Measurements from ENCODE around the gene UBE2J2. TPM values are rescaled to one million over a fixed set of nuclear protein-coding genes. Genes with fewer than 3 reads are reported as not detected.

UBE2J2 gene
- total RNA-seq, 1 donor: 32.6 TPM

DNA sequence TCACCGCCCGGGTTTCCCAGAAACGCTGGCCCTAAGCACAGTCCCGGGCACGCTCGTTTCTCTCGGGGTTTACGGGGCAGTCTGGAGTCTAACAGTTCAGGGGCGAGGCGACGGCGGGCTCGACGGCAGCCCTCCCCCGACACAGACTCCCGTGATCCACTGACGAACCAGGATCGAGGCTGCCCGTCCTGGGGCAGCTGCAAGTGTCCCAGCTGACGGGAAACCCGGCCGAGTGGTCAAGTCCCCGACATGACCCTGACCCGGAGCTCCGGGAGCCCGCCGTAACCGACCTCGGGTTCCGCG lies 494 bp downstream of the UBE2J2 start:
- Histone ChIP-seq H2AFZ (ENCODE audit: low read length) (no peak overlapping the region), H3K4me2 (ENCODE audit: insufficient read depth, low read length) (peak overlapping the region; percentile 99), H3K79me2 (ENCODE audit: insufficient read depth, low read length) (peaks cover 57% of the 10 kb centered on the region), H3K9me3 (ENCODE audit: low read depth, low read length) (no peaks in the 10 kb centered on the region), H3K36me3 (ENCODE audit: insufficient read depth, low read length) (peaks cover 16% of the 10 kb centered on the region), H3K27me3 (ENCODE audit: insufficient read depth, low read length) (no peaks in the 10 kb centered on the region), H3K27ac (ENCODE audit: low read depth, low read length) (peak overlapping the region; percentile 91), H4K20me1 (ENCODE audit: insufficient read depth, low read length) (peaks cover 26% of the 10 kb centered on the region), H3K4me3 (ENCODE audit: insufficient read depth, low read length) (peak overlapping the region; percentile 80), H3K4me1 (ENCODE audit: insufficient read depth, low read length) (peaks cover 23% of the 10 kb centered on the region)
- TF ChIP-seq, protein P1, sequence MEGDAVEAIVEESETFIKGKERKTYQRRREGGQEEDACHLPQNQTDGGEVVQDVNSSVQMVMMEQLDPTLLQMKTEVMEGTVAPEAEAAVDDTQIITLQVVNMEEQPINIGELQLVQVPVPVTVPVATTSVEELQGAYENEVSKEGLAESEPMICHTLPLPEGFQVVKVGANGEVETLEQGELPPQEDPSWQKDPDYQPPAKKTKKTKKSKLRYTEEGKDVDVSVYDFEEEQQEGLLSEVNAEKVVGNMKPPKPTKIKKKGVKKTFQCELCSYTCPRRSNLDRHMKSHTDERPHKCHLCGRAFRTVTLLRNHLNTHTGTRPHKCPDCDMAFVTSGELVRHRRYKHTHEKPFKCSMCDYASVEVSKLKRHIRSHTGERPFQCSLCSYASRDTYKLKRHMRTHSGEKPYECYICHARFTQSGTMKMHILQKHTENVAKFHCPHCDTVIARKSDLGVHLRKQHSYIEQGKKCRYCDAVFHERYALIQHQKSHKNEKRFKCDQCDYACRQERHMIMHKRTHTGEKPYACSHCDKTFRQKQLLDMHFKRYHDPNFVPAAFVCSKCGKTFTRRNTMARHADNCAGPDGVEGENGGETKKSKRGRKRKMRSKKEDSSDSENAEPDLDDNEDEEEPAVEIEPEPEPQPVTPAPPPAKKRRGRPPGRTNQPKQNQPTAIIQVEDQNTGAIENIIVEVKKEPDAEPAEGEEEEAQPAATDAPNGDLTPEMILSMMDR (IDR thresholded peaks at IDR 0.05; ENCODE audit: extremely low read depth, low read depth, low read length): no peak
- DNase-seq (ENCODE audit: insufficient read length, low spot score, missing footprints): no peak

DNA sequence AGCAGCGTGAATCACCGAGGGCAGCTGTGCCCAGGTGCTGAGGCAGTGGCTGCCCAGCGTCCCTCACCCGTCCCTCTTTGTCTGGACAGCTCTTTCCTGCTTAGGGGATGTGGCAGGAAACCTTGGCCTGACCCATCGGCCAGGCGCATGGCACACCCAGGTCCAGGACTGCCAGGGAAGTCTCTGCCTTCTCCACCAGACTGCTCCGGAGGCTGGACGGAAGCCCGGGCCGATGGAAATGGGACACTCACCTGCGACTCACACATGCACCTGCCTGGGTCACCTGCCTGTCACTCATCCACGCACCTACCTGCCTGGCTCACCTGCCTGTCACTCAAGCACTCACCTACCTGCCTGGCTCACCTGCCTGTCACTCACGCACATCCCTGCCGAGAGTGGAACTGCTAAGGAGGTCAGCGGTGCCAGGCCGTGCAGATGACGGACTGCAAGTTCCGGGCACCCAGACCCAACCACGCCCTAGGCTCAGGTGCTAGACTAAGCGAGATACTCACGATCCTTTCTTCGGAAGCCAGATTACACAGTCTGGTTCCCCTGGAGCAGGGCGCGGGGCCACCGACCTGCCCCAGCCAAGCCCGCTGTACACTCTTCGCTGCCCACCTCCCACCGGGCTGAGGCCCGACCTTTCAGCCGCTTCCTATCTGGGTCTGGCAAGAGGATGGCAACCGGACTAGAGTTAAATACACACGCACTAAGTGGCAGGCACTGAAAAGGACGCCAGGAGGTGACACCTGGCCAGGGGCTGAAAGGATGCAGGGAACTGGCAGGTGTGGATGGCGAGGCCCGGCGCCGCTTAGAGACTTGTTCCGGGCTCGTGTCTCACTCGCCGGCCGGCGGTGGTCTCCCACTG lies 1.1 kb downstream of the UBE2J2 start:
- peaks cover 23% of the 10 kb centered on the region for H3K4me1 ChIP-seq (ENCODE audit: insufficient read depth, low read length)
- no peaks in the 10 kb centered on the region for H3K27me3 ChIP-seq (ENCODE audit: insufficient read depth, low read length)
- H3K9me3 ChIP-seq (ENCODE audit: low read depth, low read length): no peaks in the 10 kb centered on the region
- TF ChIP-seq, protein P1 (IDR thresholded peaks at IDR 0.05; ENCODE audit: extremely low read depth, low read depth, low read length): no peak
- no peak for DNase-seq (ENCODE audit: insufficient read length, low spot score, missing footprints)
- peaks cover 63% of the 10 kb centered on the region for H3K79me2 ChIP-seq (ENCODE audit: insufficient read depth, low read length)
- no peak overlapping the region for H2AFZ ChIP-seq (ENCODE audit: low read length)
- peaks cover 26% of the 10 kb centered on the region for H4K20me1 ChIP-seq (ENCODE audit: insufficient read depth, low read length)
- peak overlapping the region; percentile 99 for H3K4me2 ChIP-seq (ENCODE audit: insufficient read depth, low read length)
- peaks cover 20% of the 10 kb centered on the region for H3K36me3 ChIP-seq (ENCODE audit: insufficient read depth, low read length)
- peak overlapping the region; percentile 80 for H3K4me3 ChIP-seq (ENCODE audit: insufficient read depth, low read length)
- peak overlapping the region; percentile 91 for H3K27ac ChIP-seq (ENCODE audit: low read depth, low read length)

DNA sequence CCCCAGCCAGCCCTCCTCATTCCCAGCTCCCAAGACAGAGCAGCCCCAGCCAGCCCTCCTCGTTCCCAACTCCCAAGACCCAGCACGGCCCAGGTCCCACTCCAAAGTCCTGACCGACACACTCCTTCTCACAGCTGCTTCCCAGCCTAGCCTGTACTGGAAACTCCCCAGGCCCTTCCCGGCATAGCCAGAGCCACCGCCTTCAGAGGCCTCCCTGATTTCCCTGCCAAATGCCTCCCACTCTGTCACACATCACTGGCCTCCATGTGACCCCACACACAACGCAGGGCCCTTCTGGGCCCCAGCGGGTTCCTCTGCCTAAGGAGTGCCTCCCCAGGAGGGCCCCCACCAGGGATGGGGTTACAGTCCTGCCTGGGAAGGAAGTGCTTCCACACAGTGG lies 2.8 kb downstream of the UBE2J2 start:
- peak; percentile 92 for DNase-seq (ENCODE audit: insufficient read length, low spot score, missing footprints)
- TF ChIP-seq, protein P1 (IDR thresholded peaks at IDR 0.05; ENCODE audit: extremely low read depth, low read depth, low read length): no peak
- H3K79me2 ChIP-seq (ENCODE audit: insufficient read depth, low read length): peaks cover 74% of the 10 kb centered on the region
- no peaks in the 10 kb centered on the region for H3K9me3 ChIP-seq (ENCODE audit: low read depth, low read length)
- peak overlapping the region; percentile 63 for H3K27ac ChIP-seq (ENCODE audit: low read depth, low read length)
- peaks cover 31% of the 10 kb centered on the region for H3K36me3 ChIP-seq (ENCODE audit: insufficient read depth, low read length)
- H3K27me3 ChIP-seq (ENCODE audit: insufficient read depth, low read length): no peaks in the 10 kb centered on the region
- H2AFZ ChIP-seq (ENCODE audit: low read length): no peak overlapping the region
- peak overlapping the region; percentile 25 for H3K4me2 ChIP-seq (ENCODE audit: insufficient read depth, low read length)
- peak overlapping the region; percentile 18 for H3K4me3 ChIP-seq (ENCODE audit: insufficient read depth, low read length)
- H3K4me1 ChIP-seq (ENCODE audit: insufficient read depth, low read length): peaks cover 28% of the 10 kb centered on the region
- H4K20me1 ChIP-seq (ENCODE audit: insufficient read depth, low read length): peaks cover 29% of the 10 kb centered on the region

DNA sequence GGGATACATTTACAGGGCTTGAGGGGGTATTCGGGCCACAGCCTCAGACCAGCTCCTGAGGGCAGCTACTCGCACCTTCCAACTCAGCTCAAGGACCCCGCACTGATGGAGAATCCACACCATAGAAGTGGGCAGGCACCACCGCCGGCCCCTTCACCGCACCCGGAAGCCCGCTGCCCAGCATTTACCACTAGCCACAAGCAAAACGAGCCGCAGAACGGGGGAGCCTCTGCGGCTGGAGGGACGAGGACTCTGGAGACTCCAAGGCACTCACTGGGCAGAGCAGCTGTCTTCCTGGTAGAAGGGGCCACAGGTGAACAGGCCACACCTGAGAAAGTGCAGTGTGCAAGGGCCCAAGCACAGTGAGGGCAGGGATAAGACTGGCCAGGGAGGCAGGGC lies 5.4 kb downstream of the UBE2J2 start:
- H3K4me2 ChIP-seq (ENCODE audit: insufficient read depth, low read length): no peak overlapping the region
- H4K20me1 ChIP-seq (ENCODE audit: insufficient read depth, low read length): peaks cover 33% of the 10 kb centered on the region
- TF ChIP-seq, protein P1 (IDR thresholded peaks at IDR 0.05; ENCODE audit: extremely low read depth, low read depth, low read length): no peak
- no peak overlapping the region for H2AFZ ChIP-seq (ENCODE audit: low read length)
- H3K27ac ChIP-seq (ENCODE audit: low read depth, low read length): peak overlapping the region; percentile 33
- no peak overlapping the region for H3K4me3 ChIP-seq (ENCODE audit: insufficient read depth, low read length)
- H3K27me3 ChIP-seq (ENCODE audit: insufficient read depth, low read length): no peaks in the 10 kb centered on the region
- H3K79me2 ChIP-seq (ENCODE audit: insufficient read depth, low read length): peaks cover 79% of the 10 kb centered on the region
- H3K36me3 ChIP-seq (ENCODE audit: insufficient read depth, low read length): peaks cover 42% of the 10 kb centered on the region
- no peak for DNase-seq (ENCODE audit: insufficient read length, low spot score, missing footprints)
- H3K9me3 ChIP-seq (ENCODE audit: low read depth, low read length): no peaks in the 10 kb centered on the region
- peaks cover 45% of the 10 kb centered on the region for H3K4me1 ChIP-seq (ENCODE audit: insufficient read depth, low read length)
